K562 (cell line): ENCODE data around the gene DGAT2. TPM values are rescaled to one million over a fixed set of nuclear protein-coding genes. Genes with fewer than 3 reads are reported as not detected.

Experiments
- ATAC-seq: fragments of 200-7000 bp; cut with Tn5 transposase; 3 replicates; pipeline ENCODE4 v1.9.1; 2020; ENCODE audit warnings: moderate library complexity
- BruUV-seq: library from RNA; stranded (reverse); fragments of 400-500 nt; replicated peaks from 2 replicates; lab custom pipeline; 2021; lab: Mats Ljungman, UMichigan
- CTCF ChIA-PET: fragments of 300-600 bp; formaldehyde crosslinking; extraction: SDS; loops from one replicate; lab custom pipeline; 2021; ENCODE audit warnings: low intra/inter-chr PET ratio; lab: Yijun Ruan, JAX
- POLR2A ChIA-PET: fragments of 300-600, 350-650 bp; sonication (Branson Sonifier 250); formaldehyde crosslinking; extraction: SDS; loops from one replicate; lab custom pipeline; 2021; ENCODE audit warnings: antibody characterized with exemption, inconsistent platforms; lab: Yijun Ruan, JAX
- DNase-seq, 4 experiments: peaks; one replicate each; pipeline versions ENCODE4 v3.0.0 to v3.0.0-alpha.2; 2011 to 2018; ENCODE audit warnings: low spot score in 3 of 4, mixed read lengths in 3 of 4; ENCODE audit errors: extremely low read depth in 1 of 4
- FAIRE-seq: peaks from 2 replicates; lab custom pipeline; 2011; peaks lifted over from hg19 to GRCh38; lab: Jason Lieb, UNC
- H2AFZ ChIP-seq: 2 replicates; pipeline ENCODE4 v1.6.0; 2011; ENCODE audit warnings: low read depth, low read length, control low read depth, inconsistent platforms
- H3K27ac ChIP-seq: fragments of 200-600 bp; 3 replicates; pipeline ENCODE4 v1.8.0; 2011; ENCODE audit warnings: low read depth, mild to moderate bottlenecking, control low read depth, inconsistent platforms, low read length, moderate library complexity, mixed read lengths; ENCODE audit errors: extremely low read depth
- H3K27me3 ChIP-seq, 2 experiments: fragments of 300-600 bp in 1 of 2; 2 replicates in 1 of 2; 3 replicates in 1 of 2; pipeline versions ENCODE4 v1.6.0 to v1.8.0; 2011; ENCODE audit warnings: inconsistent platforms in 2 of 2, low read length in 2 of 2, mild to moderate bottlenecking in 1 of 2, mixed read lengths in 1 of 2, moderate library complexity in 1 of 2; ENCODE audit not compliant: control insufficient read depth in 2 of 2, insufficient read depth in 2 of 2
- H3K36me3 ChIP-seq: fragments of 300-600 bp; 3 replicates; pipeline ENCODE4 v1.8.0; 2011; ENCODE audit warnings: mild to moderate bottlenecking, low read length, inconsistent platforms; ENCODE audit not compliant: control insufficient read depth, insufficient read depth
- H3K4me1 ChIP-seq, 2 experiments: fragments of 200-600 bp in 1 of 2; replicated peaks in 1 of 2; 2 replicates in 1 of 2; 3 replicates in 1 of 2; pipeline versions ENCODE4 v1.5.1 to v1.8.0; 2011; ENCODE audit warnings: inconsistent platforms in 2 of 2, low read length in 2 of 2, mild to moderate bottlenecking in 1 of 2, mixed read lengths in 1 of 2, moderate library complexity in 1 of 2; ENCODE audit not compliant: control insufficient read depth in 2 of 2, insufficient read depth in 2 of 2
- H3K4me2 ChIP-seq: 2 replicates; pipeline ENCODE4 v1.6.1; 2011; ENCODE audit warnings: low read length, control low read depth, inconsistent platforms, mixed read lengths; ENCODE audit not compliant: insufficient read depth
- H3K4me3 ChIP-seq: fragments of 200-600 bp; sonication (generic), shearing (Covaris generic); 2 replicates; pipeline ENCODE4 v1.5.1; 2016; ENCODE audit warnings: control low read depth, inconsistent platforms
- H3K79me2 ChIP-seq: fragments of 200-600 bp; 3 replicates; pipeline ENCODE4 v1.8.0; 2011; ENCODE audit warnings: low read length, inconsistent platforms; ENCODE audit not compliant: control insufficient read depth, insufficient read depth
- H3K9ac ChIP-seq, 2 experiments: 2 replicates each; pipeline versions ENCODE4 v1.6.0 to v1.6.1; 2011; ENCODE audit warnings: low read depth in 2 of 2, low read length in 2 of 2, control low read depth in 1 of 2, inconsistent platforms in 1 of 2, mild to moderate bottlenecking in 1 of 2, mixed read lengths in 1 of 2; ENCODE audit not compliant: insufficient read depth in 1 of 2
- H3K9me1 ChIP-seq: one replicate; pipeline ENCODE4 v1.6.0; 2011; ENCODE audit warnings: inconsistent platforms, mild to moderate bottlenecking, low read length, moderate library complexity; ENCODE audit not compliant: control insufficient read depth, insufficient read depth
- H3K9me3 ChIP-seq: replicated peaks from 2 replicates; pipeline ENCODE4 v1.5.1; 2011; ENCODE audit warnings: low read depth, low read length, inconsistent platforms; ENCODE audit not compliant: control insufficient read depth, insufficient read depth
- H4K20me1 ChIP-seq: replicated peaks from 2 replicates; pipeline ENCODE4 v1.6.1; 2011; ENCODE audit warnings: low read length, inconsistent platforms, mixed read lengths; ENCODE audit not compliant: control insufficient read depth, insufficient read depth
- ARID2 ChIP-seq: fragments of 450-650 bp; IDR thresholded peaks from 2 replicates; pipeline ENCODE4 v1.6.1; 2017; ENCODE audit warnings: antibody characterized with exemption, mild to moderate bottlenecking
- NFIC ChIP-seq: fragments of 450-650 bp; IDR thresholded peaks from 2 replicates; pipeline ENCODE4 v1.6.1; 2017; ENCODE audit warnings: mild to moderate bottlenecking, inconsistent platforms
- STAT6 ChIP-seq: sonication (generic); formaldehyde crosslinking; IDR thresholded peaks from 2 replicates; pipeline ENCODE4 v1.8.1; 2023; ENCODE audit warnings: mild to moderate bottlenecking, missing genetic modification reagents
- WGBS: fragments of 100-300 bp; shearing (Covaris generic); methylation state at CpG from one replicate; pipeline ENCODE4 v1.1.6; 2016; ENCODE audit warnings: low coverage, mixed read lengths; ENCODE audit not compliant: insufficient coverage; ENCODE audit errors: missing lambda C conversion rate; 5-methylcytosine and 5-hydroxymethylcytosine counted together
- in situ Hi-C: fragments of 300-500 bp; cut with MboI; formaldehyde crosslinking; loops from 4 replicates; pipeline ENCODE4 v1.15.0; 2018; ENCODE audit warnings: inconsistent platforms, mixed read lengths
- intact Hi-C: fragments of 100-400 bp; cut with micrococcal nuclease; formaldehyde crosslinking; loops from 2 replicates; pipeline ENCODE4 v1.14.2; 2022
- polyA plus RNA-seq, 8 experiments: library from polyadenylated mRNA; depleted of rRNA in 4 of 8; stranded (reverse) in 5 of 8; unstranded in 3 of 8; fragments of >200 nt; fragmentation: Nextera tagmentation in 2 of 8; fragmentation: Illumina TruSeq in 1 of 8; extraction: Ambion mirVana in 2 of 8; extraction: Trizol in 1 of 8; gene quantifications; 2 replicates each; pipeline versions ENCODE4 v1.2.1 to v1.2.3, GENCODE V29; 2011 to 2014; ENCODE audit warnings: inconsistent platforms in 1 of 8, missing spikeins in 1 of 8
- total RNA-seq, 7 experiments: library from RNA; depleted of rRNA in 6 of 7; stranded (reverse); fragments of >200 nt in 6 of 7; fragmentation: Illumina TruSeq in 2 of 7; extraction: Trizol in 2 of 7; gene quantifications; 2 replicates each; pipeline versions ENCODE4 v1.2.1 to v1.2.3, GENCODE V29; 2011 to 2021; ENCODE audit warnings: low replicate concordance in 1 of 7

The DGAT2 gene
- total and polyA plus RNA-seq, 9 of the 15 experiments (the other 6 are each of a cell fraction or from before 2014, with no cell fraction given): 0.68 to 2.8 (median 1.8) TPM

GRCh38 chr11:75792127-75792731 lies 23.7 kb downstream of the DGAT2 start:
- POLR2A ChIA-PET: interaction anchor here (1.1 to 2.3 kb wide), 3 partner anchors 8 to 18 kb away, joined by 3 to 9 read pairs (median 3); no protein-coding TSS in a partner anchor
- Histone ChIP-seq H4K20me1 (no peaks in the 10 kb centered on the region; the same call in 1 of the 2 replicates), H3K9ac (peak overlapping the region in 1 of 2 experiments; percentile 6; a peak in 1 of 4 replicates), H3K27ac (no peak overlapping the region), H3K27me3 (peaks cover 0 to 3% of the 10 kb centered on the region in 2 experiments; a peak in 1 of 5 replicates), H3K4me3 (no peak overlapping the region), H3K9me3 (no peaks in the 10 kb centered on the region), H2AFZ (no peak overlapping the region), H3K36me3 (no peaks in the 10 kb centered on the region), H3K79me2 (no peaks in the 10 kb centered on the region), H3K4me2 (no peak overlapping the region), H3K9me1 (no peaks in the 10 kb centered on the region), H3K4me1 (no peaks in the 10 kb centered on the region)
- ATAC-seq (no peak), FAIRE-seq (no peak), DNase-seq (no peak)
- intact Hi-C loops: no loop called here
- no peak for TF ChIP-seq ARID2
- TF ChIP-seq STAT6 (CRISPR knock-in tag): no peak
- peak; percentile 78 for TF ChIP-seq NFIC
- CTCF ChIA-PET: no interaction called here
- no TSS peak for BruUV-seq
- WGBS: 21% methylated on average over 6 of the region's 6 CpGs
- in situ Hi-C loops: no loop called here
